ENCODE results near the gene WBP1. TPM values are rescaled to one million over a fixed set of nuclear protein-coding genes. Genes with fewer than 3 reads are reported as not detected.
A peak's percentile ranks its signal among the peaks of the same experiment; 100 is the strongest.

Gene WBP1
- total and polyA plus RNA-seq, 10 of the 15 experiments (the other 5 are each of a cell fraction or from before 2014, with no cell fraction given) = 4.2 to 76.8 (median 43.8) TPM

- TF ChIP-seq MAX (IDR thresholded peaks at IDR 0.05; ENCODE audit: low read depth, low read length) (no peak), RFX5 (IDR thresholded peaks at IDR 0.05; ENCODE audit: low read depth, low read length) (no peak), SP1 (IDR thresholded peaks at IDR 0.05; ENCODE audit: low read depth, low read length) (no peak), BMI1 (IDR thresholded peaks at IDR 0.05; ENCODE audit: borderline replicate concordance) (no peak), JUNB (IDR thresholded peaks at IDR 0.05) (no peak), TCF3 (IDR thresholded peaks at IDR 0.05; ENCODE audit: borderline replicate concordance, insufficient read depth, low read depth, low read length) (peak; percentile 81; the same call in 1 of the 2 replicates), PBX3 (IDR thresholded peaks at IDR 0.05; ENCODE audit: insufficient replicate concordance, low read depth, low read length) (no peak), HSF1 (IDR thresholded peaks at IDR 0.05; ENCODE audit: low read depth, low read length) (no peak), FOXM1 (IDR thresholded peaks at IDR 0.05; ENCODE audit: low read depth, low read length) (no peak), HDAC2 (IDR thresholded peaks at IDR 0.05) (no peak), TAF1 (IDR thresholded peaks at IDR 0.05; ENCODE audit: borderline replicate concordance, low read depth, low read length) (peak; percentile 11; the same call in 1 of the 2 replicates), E2F8 (IDR thresholded peaks at IDR 0.05; ENCODE audit: low read depth, partially characterized antibody) (no peak), ZBTB4 (CRISPR knock-in tag; IDR thresholded peaks at IDR 0.05) (no peak), ZNF274 (IDR thresholded peaks at IDR 0.05; ENCODE audit: insufficient read depth, insufficient read length) (no peak), POLR2AphosphoS5 (IDR thresholded peaks at IDR 0.05; ENCODE audit: low read length) (peak; percentile 70; the same call in 1 of the 2 replicates), ZNF687 (IDR thresholded peaks at IDR 0.05) (peak; percentile 77)
Measured at GRCh38 chr2:74502720-74503505, 44.7 kb downstream of the WBP1 start (continued).
